Erythroblast (primary cell): ENCODE results near the gene RNF212.

Experiments
- GATA1 ChIP-seq: IDR thresholded peaks from 2 replicates; pipeline ENCODE4 v1.6.1; 2011; ENCODE audit warnings: low read depth, mild to moderate bottlenecking, control low read depth, low read length, moderate library complexity
- POLR2A ChIP-seq: IDR thresholded peaks from 2 replicates; pipeline ENCODE4 v1.6.1; 2011; ENCODE audit warnings: mild to moderate bottlenecking, low read length

- TF ChIP-seq POLR2A = no peak
- no peak for TF ChIP-seq GATA1
Observed at GRCh38 chr4:1091561-1091995, 21.8 kb downstream of the RNF212 start.
